ENCODE results near the gene AFAP1. TPM values are rescaled to one million over a fixed set of nuclear protein-coding genes. Genes with fewer than 3 reads are reported as not detected.

AFAP1 gene
- total RNA-seq, 1 experiment from 2014 or later, result 94.7 TPM

DNA sequence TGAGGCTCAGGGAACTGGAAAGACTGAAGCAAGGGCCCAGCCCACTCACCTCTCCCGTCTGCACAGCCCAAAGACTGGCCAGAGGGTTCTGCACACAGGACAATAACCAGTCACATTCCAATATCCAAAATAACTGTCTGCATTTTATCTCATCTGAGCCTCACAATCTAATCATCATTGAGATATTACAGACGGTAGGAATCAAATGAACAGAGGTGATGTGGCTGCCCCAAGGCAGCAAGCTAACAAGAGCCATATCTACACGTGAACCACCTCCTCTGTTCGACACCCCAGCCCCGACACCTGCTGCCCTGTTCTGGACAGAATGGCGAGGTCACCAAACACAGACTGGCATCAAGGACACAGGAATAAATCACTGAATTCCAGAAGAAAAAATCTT, 60.5 kb downstream of the AFAP1 start:
- no TSS peak for BruUV-seq (replicated peaks)
- intact Hi-C loops (cut with micrococcal nuclease; ENCODE audit: unreplicated experiment), result loop anchor here (10.0 kb wide), 1 partner anchor 56 kb away; the partner anchor contains the start of gene AFAP1
- Histone ChIP-seq H3K27me3 (ENCODE audit: control insufficient read depth, insufficient read depth, low read length) (no peaks in the 10 kb centered on the region), H3K36me3 (ENCODE audit: control insufficient read depth, insufficient read depth, low read length) (no peaks in the 10 kb centered on the region), H3K4me3 (ENCODE audit: low read depth in 2 of 2, low read length in 2 of 2) (no peak overlapping the region), H3K27ac (ENCODE audit: low read length) (peak overlapping the region; percentile 90), H3K4me1 (ENCODE audit: control insufficient read depth, insufficient read depth, low read length) (peaks cover 80% of the 10 kb centered on the region), H3K9me3 (ENCODE audit: control insufficient read depth, insufficient read depth, low read depth, low read length) (no peaks in the 10 kb centered on the region)
- POLR2A ChIA-PET, result no interaction called here
- in situ Hi-C loops (cut with HindIII; ENCODE audit: low pct_unique_long_range_greater_than_20kb, low sequenced_read_pairs), result no loop called here
- no peak for ATAC-seq
- DNase-seq (ENCODE audit: low read depth, low spot score), result no peak
- TF ChIP-seq, protein P1, sequence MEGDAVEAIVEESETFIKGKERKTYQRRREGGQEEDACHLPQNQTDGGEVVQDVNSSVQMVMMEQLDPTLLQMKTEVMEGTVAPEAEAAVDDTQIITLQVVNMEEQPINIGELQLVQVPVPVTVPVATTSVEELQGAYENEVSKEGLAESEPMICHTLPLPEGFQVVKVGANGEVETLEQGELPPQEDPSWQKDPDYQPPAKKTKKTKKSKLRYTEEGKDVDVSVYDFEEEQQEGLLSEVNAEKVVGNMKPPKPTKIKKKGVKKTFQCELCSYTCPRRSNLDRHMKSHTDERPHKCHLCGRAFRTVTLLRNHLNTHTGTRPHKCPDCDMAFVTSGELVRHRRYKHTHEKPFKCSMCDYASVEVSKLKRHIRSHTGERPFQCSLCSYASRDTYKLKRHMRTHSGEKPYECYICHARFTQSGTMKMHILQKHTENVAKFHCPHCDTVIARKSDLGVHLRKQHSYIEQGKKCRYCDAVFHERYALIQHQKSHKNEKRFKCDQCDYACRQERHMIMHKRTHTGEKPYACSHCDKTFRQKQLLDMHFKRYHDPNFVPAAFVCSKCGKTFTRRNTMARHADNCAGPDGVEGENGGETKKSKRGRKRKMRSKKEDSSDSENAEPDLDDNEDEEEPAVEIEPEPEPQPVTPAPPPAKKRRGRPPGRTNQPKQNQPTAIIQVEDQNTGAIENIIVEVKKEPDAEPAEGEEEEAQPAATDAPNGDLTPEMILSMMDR (IDR thresholded peaks at IDR 0.05), result no peak
- TF ChIP-seq POLR2AphosphoS5 (IDR thresholded peaks at IDR 0.05; ENCODE audit: low read depth, low read length), result no peak
- TF ChIP-seq TCF7L2 (IDR thresholded peaks at IDR 0.05; ENCODE audit: low read depth, low read length), result no peak
- TF ChIP-seq SIN3A (IDR thresholded peaks at IDR 0.05; ENCODE audit: borderline replicate concordance, insufficient read depth, low read depth, low read length), result no peak
- TF ChIP-seq, protein P2, sequence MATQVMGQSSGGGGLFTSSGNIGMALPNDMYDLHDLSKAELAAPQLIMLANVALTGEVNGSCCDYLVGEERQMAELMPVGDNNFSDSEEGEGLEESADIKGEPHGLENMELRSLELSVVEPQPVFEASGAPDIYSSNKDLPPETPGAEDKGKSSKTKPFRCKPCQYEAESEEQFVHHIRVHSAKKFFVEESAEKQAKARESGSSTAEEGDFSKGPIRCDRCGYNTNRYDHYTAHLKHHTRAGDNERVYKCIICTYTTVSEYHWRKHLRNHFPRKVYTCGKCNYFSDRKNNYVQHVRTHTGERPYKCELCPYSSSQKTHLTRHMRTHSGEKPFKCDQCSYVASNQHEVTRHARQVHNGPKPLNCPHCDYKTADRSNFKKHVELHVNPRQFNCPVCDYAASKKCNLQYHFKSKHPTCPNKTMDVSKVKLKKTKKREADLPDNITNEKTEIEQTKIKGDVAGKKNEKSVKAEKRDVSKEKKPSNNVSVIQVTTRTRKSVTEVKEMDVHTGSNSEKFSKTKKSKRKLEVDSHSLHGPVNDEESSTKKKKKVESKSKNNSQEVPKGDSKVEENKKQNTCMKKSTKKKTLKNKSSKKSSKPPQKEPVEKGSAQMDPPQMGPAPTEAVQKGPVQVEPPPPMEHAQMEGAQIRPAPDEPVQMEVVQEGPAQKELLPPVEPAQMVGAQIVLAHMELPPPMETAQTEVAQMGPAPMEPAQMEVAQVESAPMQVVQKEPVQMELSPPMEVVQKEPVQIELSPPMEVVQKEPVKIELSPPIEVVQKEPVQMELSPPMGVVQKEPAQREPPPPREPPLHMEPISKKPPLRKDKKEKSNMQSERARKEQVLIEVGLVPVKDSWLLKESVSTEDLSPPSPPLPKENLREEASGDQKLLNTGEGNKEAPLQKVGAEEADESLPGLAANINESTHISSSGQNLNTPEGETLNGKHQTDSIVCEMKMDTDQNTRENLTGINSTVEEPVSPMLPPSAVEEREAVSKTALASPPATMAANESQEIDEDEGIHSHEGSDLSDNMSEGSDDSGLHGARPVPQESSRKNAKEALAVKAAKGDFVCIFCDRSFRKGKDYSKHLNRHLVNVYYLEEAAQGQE (IDR thresholded peaks at IDR 0.05; ENCODE audit: insufficient read depth in 1 of 2, low read depth in 2 of 2, low read length in 1 of 2), result no peak
- CTCF ChIA-PET, result no interaction called here

DNA sequence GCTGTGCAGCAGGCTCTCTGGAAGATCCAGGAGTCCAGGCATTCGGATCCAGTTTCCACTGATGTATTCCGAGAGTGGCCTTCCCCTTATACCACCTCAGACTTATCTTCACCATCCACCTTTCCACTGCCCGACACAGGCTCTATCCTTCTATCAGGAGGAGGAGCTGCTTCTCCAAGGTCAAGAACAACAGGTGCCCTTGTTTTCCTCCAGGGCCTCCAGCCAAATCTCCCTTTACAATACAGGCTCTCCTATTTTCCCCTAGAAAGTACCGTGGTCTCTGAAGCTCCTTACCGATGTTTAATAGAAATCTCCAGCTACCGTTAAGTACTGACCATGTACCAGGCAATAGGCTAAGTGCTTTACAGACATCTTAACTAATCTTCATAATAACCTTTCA, 61.3 kb downstream of the AFAP1 start:
- Histone ChIP-seq H3K9me3 (ENCODE audit: control insufficient read depth, insufficient read depth, low read depth, low read length) (no peaks in the 10 kb centered on the region), H3K27ac (ENCODE audit: low read length) (peak overlapping the region; percentile 90), H3K27me3 (ENCODE audit: control insufficient read depth, insufficient read depth, low read length) (no peaks in the 10 kb centered on the region), H3K4me3 (ENCODE audit: low read depth in 2 of 2, low read length in 2 of 2) (no peak overlapping the region), H3K4me1 (ENCODE audit: control insufficient read depth, insufficient read depth, low read length) (peaks cover 84% of the 10 kb centered on the region), H3K36me3 (ENCODE audit: control insufficient read depth, insufficient read depth, low read length) (no peaks in the 10 kb centered on the region)
- BruUV-seq (replicated peaks), result no TSS peak
- ATAC-seq (peak; percentile 29; the same call in 1 of the 2 replicates), DNase-seq (ENCODE audit: low read depth, low spot score) (no peak)
- in situ Hi-C loops (cut with HindIII; ENCODE audit: low pct_unique_long_range_greater_than_20kb, low sequenced_read_pairs), result no loop called here
- intact Hi-C loops (cut with micrococcal nuclease; ENCODE audit: unreplicated experiment), result loop anchor here (10.0 kb wide), 1 partner anchor 56 kb away; the partner anchor contains the start of gene AFAP1
- TF ChIP-seq, protein P1 (IDR thresholded peaks at IDR 0.05), result no peak
- TF ChIP-seq POLR2AphosphoS5 (IDR thresholded peaks at IDR 0.05; ENCODE audit: low read depth, low read length) (no peak), SIN3A (IDR thresholded peaks at IDR 0.05; ENCODE audit: borderline replicate concordance, insufficient read depth, low read depth, low read length) (no peak), TCF7L2 (IDR thresholded peaks at IDR 0.05; ENCODE audit: low read depth, low read length) (no peak)
- TF ChIP-seq, protein P2 (IDR thresholded peaks at IDR 0.05; ENCODE audit: insufficient read depth in 1 of 2, low read depth in 2 of 2, low read length in 1 of 2), result no peak
- POLR2A ChIA-PET, result no interaction called here
- CTCF ChIA-PET, result interaction anchor here (0.7 kb wide), 1 partner anchor 14 kb away, joined by 3 read pairs; no protein-coding TSS in a partner anchor
